GM21717 (cell line): ENCODE results near the gene SATB2.

ENCODE experiments used
- ATAC-seq: cut with Tn5 transposase; IDR thresholded peaks from one replicate; pipeline ENCODE4 v1.9.1; 2021; ENCODE audit warnings: mild to moderate bottlenecking, moderate library complexity; ENCODE audit not compliant: unreplicated experiment

Gene SATB2

DNA sequence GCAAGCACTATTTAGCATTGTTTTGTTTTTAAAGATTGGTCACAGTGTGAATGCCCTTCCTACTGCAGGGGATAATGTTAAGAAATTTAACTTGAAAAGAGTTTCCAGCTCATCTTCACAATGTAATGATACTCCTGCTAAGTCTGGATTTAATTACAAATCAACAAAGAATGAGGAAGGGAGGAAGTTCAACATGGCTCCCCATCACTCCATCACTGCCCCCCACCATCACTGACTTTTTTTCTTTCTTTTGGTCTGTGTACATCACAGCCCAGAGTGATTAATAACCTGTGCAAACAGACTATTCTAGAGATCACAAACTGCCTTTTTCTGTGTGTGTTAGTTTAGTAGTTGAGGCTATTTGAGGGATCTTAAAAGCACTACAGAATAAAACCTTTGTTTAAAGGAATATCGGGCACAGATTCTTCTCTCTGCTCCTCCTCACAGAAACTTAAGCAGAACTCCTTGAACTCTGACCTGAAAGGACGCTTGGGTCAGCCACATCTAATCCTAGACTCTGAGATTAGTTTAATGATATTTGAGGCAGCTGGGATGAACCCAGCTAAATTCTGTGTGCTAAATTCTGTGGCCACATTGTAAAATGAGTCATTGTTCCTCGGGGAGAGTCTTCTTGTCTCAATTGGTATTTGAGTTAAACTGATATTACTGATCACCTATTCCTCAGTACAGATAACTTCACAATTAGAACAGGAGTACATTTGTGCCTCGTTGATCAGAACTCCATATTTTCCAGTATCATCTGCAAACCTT is 47.8 kb downstream of the SATB2 start:
- no peak for ATAC-seq

GRCh38 chr2:199407421-199407820 is 50.3 kb downstream of the SATB2 start:
- ATAC-seq, result no peak

- ATAC-seq, result no peak
Measured at GRCh38 chr2:199405241-199405640, 52.5 kb downstream of the SATB2 start.

GRCh38 chr2:199404841-199405240 is 52.9 kb downstream of the SATB2 start:
- no peak for ATAC-seq

DNA sequence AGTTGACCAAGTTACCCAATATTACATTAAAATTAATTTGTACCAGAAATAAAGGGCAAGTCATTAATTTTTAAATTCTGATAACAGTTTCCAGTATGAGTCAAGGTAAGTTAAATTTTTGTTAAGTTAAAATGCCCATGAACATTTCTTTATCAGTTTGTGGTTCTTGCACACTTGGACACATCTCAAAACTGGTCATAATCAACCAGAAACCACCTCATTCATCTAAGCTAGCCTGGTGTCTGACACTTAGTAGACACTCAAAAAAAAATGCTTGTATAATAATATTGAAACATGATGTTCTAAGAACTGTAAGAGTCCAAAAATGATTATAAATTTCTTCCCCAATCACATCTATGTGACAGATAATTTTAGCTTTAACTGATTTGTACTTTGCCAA is 62.4 kb downstream of the SATB2 start:
- ATAC-seq, result no peak

- no peak for ATAC-seq
Measured at GRCh38 chr2:199392363-199392762, 65.4 kb downstream of the SATB2 start.

DNA sequence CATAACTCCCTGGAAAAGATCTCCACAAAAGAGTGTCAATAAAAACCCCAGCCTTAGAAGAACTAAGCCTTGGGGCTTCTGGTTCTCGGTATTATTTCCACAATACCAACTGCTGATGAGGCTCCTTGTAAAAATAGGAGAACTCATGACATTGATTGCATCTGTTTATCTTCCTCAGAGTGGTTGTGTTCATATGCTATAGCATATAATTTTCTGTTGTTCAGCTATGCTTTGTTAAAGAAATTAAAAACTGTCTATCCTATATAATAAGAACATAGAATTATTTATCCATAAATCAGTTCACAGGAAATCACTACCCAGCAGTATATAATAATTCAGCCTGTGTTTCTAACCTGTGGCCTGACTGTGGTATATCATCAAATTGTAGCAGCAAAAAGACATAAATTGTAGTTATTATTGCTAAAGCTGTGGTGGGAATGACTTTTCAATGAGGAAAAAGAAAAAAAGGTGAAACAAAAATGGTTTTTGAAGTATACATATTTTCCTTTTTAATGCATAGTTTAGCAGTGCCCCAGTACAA is 68.9 kb downstream of the SATB2 start:
- no peak for ATAC-seq

- ATAC-seq, result no peak
Measured at GRCh38 chr2:199384043-199384442, 73.7 kb downstream of the SATB2 start.

DNA sequence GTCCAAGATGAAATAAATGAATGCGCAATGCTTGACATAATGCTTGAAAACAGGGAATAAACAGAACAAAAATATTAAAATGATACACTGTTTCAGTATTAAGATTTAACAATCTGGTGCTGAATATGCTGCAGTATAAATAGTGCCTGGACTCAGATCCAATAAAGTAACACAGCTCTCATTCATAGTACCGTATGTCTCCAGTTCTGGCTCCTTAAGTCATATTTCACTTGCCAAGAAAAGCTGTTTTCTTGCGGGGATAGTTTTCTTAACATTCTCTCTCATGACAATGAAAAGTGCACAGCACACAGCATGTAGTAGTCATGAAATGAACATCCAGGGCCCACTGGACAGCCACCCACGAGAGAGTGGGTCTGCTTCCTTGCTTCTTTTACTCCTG is 74.7 kb downstream of the SATB2 start:
- no peak for ATAC-seq

DNA sequence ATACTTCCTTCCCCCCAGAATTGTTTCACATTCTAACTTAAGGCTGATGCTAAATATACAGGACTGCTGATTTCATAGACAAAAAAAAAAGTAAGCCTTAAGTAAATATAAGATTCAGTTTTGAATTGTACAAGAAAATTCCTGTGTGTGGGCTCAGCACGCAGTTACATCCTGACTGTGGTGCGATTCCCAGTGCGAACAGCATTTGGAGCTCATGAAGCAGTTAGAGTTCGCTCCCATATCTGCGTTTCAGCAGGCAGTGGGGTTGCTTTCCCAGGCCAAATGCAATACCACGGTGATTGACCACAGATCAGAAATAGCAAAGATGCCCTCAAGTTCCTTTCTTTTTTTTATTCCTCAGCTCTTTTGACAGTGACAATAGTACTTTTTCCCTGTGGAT is 75.6 kb downstream of the SATB2 start:
- no peak for ATAC-seq

GRCh38 chr2:199381531-199381930 is 76.2 kb downstream of the SATB2 start:
- no peak for ATAC-seq

GRCh38 chr2:199378948-199379650 is 78.6 kb downstream of the SATB2 start:
- ATAC-seq, result no peak

DNA sequence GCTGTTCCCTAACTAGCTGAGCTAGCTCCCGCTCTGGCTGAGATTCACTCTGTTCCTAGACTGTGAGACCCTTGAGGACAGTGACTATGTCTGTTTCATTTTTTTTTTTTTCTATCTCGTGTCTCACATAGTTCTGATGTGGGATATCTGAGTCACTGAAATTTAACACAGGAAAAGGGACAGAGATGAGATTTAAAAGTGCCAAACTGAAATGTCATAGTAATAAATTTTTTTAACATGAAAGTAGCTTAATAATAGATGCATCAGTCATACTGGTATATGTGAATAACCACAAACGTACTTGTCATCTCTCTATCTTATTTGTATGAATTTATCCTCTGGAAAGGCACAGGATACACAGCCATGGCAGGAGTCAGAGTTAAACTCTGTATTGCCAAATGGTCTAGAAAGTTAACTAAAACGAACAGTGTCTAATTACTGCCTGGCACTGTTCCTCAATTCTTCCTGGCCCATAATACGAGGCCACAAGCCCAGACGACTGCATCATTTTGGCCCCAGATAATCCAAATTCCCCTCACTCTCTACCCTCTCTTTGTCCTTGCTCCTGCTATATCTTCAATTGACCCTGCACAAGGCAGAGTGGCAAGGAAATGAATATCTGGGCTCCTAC is 87.5 kb downstream of the SATB2 start:
- no peak for ATAC-seq

DNA sequence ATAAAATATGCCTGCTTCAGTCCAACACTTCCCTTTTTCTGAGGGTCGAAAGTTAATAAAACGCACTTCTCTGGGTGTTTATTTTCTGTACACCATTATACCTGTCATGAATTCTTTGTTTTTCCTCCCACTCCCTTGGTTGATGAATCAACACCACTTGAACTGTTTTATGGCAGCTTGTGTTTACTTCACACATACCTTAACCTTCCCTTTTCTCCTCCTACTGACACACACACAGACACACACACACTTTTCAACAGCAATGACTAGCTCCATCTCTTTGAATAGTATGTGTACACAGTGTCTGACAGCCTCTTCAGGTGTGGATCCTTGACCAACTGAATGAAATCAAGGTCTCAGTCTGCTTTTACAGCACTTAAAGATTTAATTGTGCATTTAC is 91.3 kb downstream of the SATB2 start:
- no peak for ATAC-seq

DNA sequence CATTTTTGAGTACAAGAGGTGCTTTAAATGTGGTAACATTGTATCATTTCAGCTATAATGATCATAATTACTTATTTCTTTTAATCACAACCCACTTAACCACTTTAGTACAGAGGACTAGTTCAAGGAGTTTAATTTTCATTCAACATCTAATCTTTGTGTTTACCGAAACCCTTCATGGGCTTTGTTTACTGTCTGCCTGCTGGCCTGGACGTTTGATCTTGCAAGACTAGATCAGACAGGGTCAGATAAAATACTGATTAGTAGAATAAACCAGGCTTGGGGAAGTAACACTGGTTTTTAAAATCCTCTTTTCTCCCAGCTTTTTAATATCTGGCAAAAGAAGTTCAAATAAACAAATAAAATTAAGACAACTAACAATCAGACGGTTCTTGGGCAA is 93.6 kb downstream of the SATB2 start:
- ATAC-seq, result no peak

DNA sequence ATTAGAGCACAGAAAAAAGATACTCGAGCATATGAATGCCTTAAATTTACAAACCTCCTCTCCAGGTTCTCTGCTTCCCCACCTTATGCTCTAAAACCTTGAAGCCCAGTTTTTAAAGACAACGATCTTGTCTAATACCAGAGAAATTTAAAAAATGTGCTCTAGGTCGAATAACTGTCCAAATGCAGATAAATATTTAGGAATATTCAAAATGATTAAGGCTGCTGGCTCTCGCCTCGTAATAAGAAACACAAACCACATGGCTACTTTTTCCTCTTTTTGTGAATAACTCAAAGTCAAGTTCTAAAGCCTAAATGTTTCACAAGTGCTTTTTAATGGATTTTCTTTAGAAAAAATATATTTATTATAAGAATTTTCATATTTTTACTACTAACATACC is 101.3 kb downstream of the SATB2 start:
- no peak for ATAC-seq

DNA sequence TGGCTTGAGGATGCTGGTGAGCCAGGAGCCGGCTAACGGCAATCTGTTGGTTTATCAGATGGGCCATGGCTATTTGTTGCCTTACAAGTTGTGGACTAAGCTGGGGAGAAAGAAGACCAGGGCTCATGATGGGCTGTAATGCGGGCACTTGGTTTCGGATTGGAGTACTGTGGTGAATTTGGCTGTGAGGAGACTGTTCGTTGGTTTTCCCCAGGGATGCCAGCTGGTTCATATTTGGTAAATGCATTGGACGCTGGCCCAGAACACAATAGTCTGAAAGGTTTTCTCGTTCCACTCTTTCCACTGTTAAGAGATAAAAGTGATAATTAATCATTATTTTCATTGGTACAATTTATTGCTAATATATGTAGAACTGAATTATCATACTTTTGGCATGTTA is 108.9 kb downstream of the SATB2 start:
- ATAC-seq, result no peak

DNA sequence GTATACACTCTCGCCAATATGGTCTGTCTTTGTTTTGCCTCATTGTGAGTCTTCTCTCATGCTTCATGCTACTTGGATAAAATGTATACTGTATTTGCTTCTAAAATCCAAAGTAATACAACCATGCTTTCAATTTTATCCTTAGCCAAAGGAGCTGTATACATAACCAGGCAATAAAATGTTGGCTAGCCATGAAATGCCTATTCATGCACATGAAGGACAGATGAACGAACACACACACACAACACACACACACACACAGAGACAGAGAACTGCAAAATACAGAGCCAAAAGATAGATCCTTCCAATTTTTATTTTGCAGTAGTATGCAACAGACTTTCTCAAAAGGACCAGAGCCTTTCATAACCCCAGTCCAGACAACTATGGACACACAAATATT is 113.7 kb downstream of the SATB2 start:
- ATAC-seq, result no peak

- no peak for ATAC-seq
Measured at GRCh38 chr2:199342334-199342733, 115.4 kb downstream of the SATB2 start.

GRCh38 chr2:199341123-199341522 is 116.6 kb downstream of the SATB2 start:
- ATAC-seq, result no peak

GRCh38 chr2:199339891-199340605 is 117.7 kb downstream of the SATB2 start:
- ATAC-seq, result no peak
